ENCODE results near the gene ASB13.

DNA sequence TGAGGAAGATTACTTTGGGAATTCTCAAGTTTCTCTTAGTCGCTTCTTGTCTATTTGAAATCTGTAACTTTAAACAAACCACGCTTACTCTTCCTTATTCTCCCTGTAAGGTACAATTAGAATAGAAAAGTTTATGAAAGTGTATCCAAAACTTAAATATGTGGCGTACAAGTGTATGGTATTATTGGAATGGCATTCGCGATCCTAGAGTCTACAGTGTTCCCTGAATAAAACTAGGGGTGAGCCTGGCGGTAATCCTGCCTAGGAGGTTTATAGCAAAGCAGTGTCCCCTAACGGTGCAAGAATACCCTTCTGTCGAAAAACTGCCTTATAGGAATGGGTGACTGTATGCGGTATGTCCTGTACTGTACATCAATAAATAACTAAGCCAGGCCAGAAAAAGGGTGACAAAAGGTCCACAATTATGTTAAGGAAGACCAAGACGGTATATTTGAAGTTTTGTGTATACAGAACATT, 19.4 kb upstream of the ASB13 start:
- TF ChIP-seq, protein P1, sequence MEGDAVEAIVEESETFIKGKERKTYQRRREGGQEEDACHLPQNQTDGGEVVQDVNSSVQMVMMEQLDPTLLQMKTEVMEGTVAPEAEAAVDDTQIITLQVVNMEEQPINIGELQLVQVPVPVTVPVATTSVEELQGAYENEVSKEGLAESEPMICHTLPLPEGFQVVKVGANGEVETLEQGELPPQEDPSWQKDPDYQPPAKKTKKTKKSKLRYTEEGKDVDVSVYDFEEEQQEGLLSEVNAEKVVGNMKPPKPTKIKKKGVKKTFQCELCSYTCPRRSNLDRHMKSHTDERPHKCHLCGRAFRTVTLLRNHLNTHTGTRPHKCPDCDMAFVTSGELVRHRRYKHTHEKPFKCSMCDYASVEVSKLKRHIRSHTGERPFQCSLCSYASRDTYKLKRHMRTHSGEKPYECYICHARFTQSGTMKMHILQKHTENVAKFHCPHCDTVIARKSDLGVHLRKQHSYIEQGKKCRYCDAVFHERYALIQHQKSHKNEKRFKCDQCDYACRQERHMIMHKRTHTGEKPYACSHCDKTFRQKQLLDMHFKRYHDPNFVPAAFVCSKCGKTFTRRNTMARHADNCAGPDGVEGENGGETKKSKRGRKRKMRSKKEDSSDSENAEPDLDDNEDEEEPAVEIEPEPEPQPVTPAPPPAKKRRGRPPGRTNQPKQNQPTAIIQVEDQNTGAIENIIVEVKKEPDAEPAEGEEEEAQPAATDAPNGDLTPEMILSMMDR (IDR thresholded peaks at IDR 0.05) = no peak
- TF ChIP-seq POLR2AphosphoS5 (IDR thresholded peaks at IDR 0.05) = no peak
- no peak for TF ChIP-seq EP300 (IDR thresholded peaks at IDR 0.05)

Measured in sigmoid colon (tissue), 4 donors.